Right lobe of liver (tissue), 4 donors: ENCODE measurements around the gene LMOD3.

ENCODE experiments used
- POLR2A ChIP-seq: fragments of 450-650 bp; IDR thresholded peaks from one replicate; pipeline ENCODE4 v1.6.1; 2017; ENCODE audit warnings: antibody characterized with exemption, mild to moderate bottlenecking
- TF ChIP-seq, protein P1 (sequence below), 4 donors: fragments of 200-600 bp in 3 of 4; fragments of 450-650 bp in 1 of 4; IDR thresholded peaks; one replicate each; pipeline versions ENCODE4 v1.5.1 to v1.8.0; 2016 to 2022; ENCODE audit warnings: antibody characterized with exemption in 4 of 4, mild to moderate bottlenecking in 2 of 4
- donor health status: DM: no; HTN: no; CAD: no.
- donor health status: DM: no; HTN: no; CAD: no.
- donor health status: DM: no; HTN: yes; CAD: no.

- TF ChIP-seq, protein P1, sequence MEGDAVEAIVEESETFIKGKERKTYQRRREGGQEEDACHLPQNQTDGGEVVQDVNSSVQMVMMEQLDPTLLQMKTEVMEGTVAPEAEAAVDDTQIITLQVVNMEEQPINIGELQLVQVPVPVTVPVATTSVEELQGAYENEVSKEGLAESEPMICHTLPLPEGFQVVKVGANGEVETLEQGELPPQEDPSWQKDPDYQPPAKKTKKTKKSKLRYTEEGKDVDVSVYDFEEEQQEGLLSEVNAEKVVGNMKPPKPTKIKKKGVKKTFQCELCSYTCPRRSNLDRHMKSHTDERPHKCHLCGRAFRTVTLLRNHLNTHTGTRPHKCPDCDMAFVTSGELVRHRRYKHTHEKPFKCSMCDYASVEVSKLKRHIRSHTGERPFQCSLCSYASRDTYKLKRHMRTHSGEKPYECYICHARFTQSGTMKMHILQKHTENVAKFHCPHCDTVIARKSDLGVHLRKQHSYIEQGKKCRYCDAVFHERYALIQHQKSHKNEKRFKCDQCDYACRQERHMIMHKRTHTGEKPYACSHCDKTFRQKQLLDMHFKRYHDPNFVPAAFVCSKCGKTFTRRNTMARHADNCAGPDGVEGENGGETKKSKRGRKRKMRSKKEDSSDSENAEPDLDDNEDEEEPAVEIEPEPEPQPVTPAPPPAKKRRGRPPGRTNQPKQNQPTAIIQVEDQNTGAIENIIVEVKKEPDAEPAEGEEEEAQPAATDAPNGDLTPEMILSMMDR (IDR thresholded peaks at IDR 0.05): no peak
- no peak for TF ChIP-seq POLR2A
Observed at GRCh38 chr3:69085833-69086722, 36.3 kb downstream of the LMOD3 start.
